Adrenal gland (tissue), 5 donors: ENCODE measurements around the gene CEP41.

Experiments used
- CTCF ChIP-seq, 6 experiments: fragments of 450-650 bp in 4 of 6; fragments of 200-600 bp in 2 of 6; sonication (generic) in 1 of 6; IDR thresholded peaks; 1 replicate in 5 of 6; 2 replicates in 1 of 6; pipeline versions ENCODE4 v1.5.1 to v1.8.0; 2016 to 2021; ENCODE audit warnings: antibody characterized with exemption in 6 of 6, mild to moderate bottlenecking in 2 of 6, moderate library complexity in 1 of 6
- POLR2A ChIP-seq, 2 donors: fragments of 450-650 bp; IDR thresholded peaks; one replicate each; pipeline ENCODE4 v1.6.1; 2017; ENCODE audit warnings: antibody characterized with exemption in 2 of 2, mild to moderate bottlenecking in 2 of 2, moderate library complexity in 1 of 2
- donor health status: DM: no; HTN: no; CAD: no.

GRCh38 chr7:130471974-130472373 is 31.2 kb upstream of the CEP41 start:
- TF ChIP-seq CTCF (IDR thresholded peaks at IDR 0.05), result no peak
- no peak for TF ChIP-seq POLR2A (IDR thresholded peaks at IDR 0.05)
